Retina (tissue), 1 donor: ENCODE data around the gene ABRAXAS1.
"Not testable (repeated sequence)": the region's sequence is repeated elsewhere in the genome, so short reads cannot be mapped to it uniquely, and the experiment has no call there.

Experiments
- DNase-seq: peaks from one replicate; pipeline ENCODE4 v3.0.0-alpha.2; 2016

Gene ABRAXAS1

DNA sequence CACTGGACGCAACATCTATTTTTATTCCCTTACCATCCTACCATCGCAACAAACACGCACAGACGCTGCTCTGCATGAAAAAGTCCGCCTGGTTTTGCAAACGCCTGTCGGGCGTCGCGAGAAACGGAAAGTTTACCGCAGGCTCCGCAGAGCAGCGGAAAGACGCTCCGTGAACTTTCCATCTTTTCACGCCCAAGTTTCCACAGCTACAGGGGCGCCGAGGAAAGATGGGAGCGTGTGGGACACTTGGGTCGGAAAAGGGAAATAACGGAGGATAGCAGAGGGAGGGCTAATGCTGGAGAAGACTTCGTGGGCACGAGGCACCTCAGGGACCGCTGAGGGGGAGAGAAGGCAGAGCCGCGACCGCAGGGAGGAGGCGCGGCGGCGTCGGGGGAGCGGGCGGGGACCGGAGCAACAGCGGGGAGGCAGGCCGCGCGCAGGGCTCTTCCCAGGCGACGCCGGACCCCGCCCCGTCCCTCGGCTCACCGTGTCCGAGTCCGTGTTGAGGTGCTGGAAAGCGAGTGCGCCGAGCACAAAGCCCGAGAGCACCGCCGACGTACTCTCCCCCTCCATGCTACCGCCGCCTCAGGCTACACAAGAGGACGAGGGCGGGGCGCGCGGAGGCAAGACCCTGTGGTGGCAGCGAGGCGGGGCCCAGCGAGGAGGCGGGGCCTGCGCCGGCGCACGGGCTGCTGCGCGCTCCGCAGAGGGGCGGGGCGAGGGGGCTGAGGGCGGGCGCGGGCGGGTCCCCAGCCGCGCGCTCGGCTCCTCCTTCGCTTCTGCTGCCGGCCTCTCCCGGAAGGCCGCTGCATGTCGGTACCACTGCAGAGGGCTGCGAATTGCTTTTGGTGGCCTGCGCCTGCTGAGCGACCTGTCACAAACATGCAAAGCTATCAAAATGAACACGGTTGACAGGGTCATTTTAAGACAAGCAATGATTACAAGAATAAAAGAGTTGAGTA is at the start of gene ABRAXAS1:
Gene ABRAXAS1, minus strand, starts transcription at position 601 of the 962 bp plus-strand sequence. Its CDS starts 28 bp downstream, at position 573.
- peak; percentile 95 for DNase-seq

GRCh38 chr4:83527671-83528070 is 42.8 kb upstream of the ABRAXAS1 start:
- no peak for DNase-seq

- DNase-seq: no peak
These were observed 37.3 kb upstream of the ABRAXAS1 start for GRCh38 chr4:83522239-83522638.

DNA sequence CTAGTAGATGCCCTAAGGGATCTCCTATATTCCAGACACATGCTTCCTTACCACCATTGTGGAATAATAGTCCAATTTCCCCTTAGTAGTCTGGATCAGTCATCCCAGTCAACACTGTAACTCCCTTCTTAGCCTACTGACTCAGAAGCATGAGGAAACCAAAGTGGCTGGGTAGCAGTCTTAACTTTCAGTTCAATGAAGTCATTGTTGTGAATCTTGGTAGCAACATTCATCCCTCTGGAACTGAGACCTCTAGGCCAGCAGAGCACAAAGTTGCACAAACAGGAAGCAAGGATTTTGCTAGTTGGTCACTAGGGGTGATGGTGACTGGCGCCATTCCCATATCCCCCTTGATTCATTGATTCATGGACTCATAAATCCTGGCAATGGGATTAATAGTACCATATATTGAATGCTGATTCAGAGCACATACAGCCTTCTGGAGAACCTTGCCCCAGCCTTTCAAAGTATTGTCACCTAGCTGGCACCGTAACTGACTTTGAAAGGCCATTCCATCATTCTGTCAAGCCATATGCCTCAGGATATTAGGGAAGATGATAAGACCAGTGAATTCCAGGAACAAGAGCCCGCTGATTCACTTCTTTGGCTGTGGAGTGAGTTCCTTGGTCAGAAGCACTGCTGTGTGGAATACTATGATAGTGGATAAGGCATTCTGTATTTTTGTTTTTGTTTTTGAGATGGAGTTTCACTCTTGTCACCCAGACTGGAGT is 31.3 kb upstream of the ABRAXAS1 start:
- no peak for DNase-seq

GRCh38 chr4:83510442-83510841 is 25.5 kb upstream of the ABRAXAS1 start:
- no peak for DNase-seq

DNA sequence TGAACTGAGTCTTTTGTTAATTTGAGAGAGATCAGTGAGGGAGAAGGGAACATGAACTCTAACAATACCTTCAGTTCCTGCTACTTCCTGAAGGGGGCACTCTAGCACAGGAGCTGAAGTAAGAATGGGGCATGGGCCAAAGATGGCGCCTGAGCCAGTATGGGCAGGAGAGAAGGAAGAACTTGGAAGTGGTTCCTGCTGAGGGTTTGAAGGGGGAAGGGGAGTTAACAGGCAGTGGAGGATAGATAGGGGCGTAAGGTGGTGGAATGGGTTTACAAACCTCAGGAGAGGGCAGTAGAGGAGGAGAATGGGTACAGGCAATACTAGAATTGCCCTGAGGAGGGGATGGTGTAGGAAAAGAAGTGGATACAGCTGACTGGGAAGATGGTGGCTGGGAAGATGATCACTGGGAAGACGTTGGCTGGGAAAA is 24.3 kb upstream of the ABRAXAS1 start:
- DNase-seq: not testable (repeated sequence)

DNA sequence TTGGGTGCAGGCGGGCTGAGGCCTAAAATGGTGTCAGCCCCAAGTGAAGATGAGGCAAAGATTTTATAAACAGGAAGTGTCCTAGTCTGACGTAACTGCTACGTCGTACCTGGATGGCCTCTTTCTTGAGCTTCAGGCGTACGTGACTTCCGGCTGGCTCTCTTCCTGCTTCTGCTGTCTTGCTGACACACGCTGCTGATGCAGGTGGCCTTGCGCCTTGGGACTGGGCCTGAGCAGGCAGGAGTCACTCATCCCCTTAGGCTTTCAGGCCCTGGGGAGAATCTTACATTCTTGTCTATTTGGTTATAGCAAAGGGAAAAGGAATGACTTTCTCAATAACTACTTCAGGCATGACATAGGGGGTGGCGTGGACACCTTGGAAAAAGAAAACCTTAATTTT is 20.1 kb upstream of the ABRAXAS1 start:
- no peak for DNase-seq

DNA sequence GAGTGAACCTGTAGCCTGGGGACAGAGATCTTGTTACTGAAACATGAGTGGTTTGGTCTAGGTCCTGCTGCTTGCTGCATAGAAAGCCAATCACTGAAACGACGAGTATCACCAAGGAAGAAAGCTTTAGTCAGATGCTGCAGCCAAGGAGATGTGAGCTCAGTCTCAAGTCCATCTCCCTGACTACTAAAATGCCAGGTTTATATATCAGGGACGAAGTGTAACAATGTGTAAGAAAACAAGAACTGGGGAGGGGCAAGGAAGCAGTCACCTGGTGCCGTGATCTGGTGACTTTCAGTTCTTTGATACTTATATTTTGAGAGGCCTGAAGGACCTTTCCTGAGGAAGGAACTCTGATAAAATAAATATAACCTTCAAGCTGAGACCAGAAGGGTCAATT is 19.6 kb upstream of the ABRAXAS1 start:
- no peak for DNase-seq

DNA sequence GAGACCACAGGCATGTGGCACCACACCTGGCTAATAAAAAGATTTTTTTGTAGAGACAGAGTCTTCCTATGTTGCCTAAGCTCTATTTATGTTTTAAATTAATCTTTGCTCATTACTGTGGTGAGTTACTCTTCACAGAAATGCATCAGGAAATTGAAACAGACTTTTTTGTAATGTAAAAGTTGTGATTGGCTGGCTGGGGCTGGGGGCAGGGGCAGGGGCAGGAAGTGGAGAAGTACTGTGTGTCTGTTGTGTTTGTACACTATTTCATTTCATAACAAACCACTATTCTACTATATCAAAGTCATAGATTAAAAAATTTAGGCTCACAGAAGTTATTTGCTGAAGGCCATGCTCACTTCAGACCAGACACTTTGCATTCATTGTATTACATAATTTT is 19.1 kb upstream of the ABRAXAS1 start:
- DNase-seq: no peak

GRCh38 chr4:83501671-83502070 is 16.8 kb upstream of the ABRAXAS1 start:
- DNase-seq: not testable (repeated sequence)

- no peak for DNase-seq
These were observed 13.3 kb upstream of the ABRAXAS1 start for GRCh38 chr4:83498187-83498586.

DNA sequence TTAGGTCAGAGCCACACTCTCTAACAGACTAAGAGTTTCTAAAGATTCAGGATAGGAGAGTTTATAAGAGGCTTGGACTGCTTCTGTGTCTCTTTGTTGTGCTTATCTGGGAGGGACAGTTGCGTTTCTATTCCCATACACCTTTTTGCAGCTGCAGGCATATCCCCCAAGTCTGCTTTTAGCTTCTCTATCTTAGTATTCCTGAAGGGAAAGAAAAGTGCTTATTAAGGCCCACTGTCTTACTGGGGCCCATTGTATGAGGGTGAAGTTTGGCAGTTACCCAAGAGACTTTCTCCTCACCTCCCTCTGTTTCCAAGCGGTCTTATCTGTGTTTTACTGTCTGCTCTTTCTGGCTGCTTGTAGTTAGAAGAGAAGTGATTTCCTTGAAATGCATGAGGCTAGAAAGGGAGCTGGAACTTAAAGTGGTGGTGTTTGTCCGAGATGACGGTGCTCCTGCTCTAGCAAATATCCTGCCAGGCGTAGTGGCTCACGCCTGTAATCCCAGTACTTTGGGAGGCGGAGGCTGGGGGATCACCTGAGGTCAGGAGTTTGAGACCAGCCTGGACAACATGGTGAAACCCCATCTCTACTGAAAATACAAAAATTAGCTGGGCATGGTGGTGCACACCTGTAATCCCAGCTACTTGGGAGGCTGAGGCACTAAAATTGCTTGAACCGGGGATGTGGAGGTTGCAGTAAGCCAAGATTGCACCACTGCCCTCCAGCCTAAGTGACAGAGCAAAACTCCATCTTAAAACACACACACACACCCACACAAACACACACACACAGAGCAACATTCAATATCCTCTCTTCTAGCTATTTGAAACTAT is 11.4 kb upstream of the ABRAXAS1 start:
- not testable (repeated sequence) for DNase-seq

DNA sequence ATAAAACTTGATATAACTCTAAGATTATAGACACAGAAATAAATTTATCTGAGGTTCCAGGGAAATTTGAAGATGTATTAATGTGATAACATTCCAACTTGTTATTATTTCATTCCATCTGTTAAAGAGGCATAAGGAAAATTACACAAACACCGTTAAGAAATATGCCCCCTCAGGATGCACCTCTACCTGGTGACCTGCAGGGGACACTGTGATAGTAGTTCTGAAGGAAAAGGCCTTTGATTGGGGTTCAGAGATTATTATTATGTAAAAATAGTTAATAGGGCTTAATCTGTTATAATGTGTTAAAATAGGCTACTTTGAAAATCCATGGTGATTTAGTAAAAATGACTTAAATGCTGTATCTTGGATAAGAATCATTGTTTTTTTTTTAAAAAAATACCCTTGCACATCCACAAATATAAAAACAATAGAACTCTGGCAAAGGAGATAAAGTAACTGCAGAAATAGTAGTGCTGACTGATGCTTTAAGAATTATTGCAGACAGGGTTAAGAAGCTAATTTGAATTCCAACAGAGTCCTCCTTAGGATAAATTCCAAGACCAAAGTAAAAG is 6.1 kb upstream of the ABRAXAS1 start:
- DNase-seq: no peak

GRCh38 chr4:83489711-83490326 is 4.9 kb upstream of the ABRAXAS1 start:
- DNase-seq: no peak

GRCh38 chr4:83486457-83487129 is 1.7 kb upstream of the ABRAXAS1 start:
- no peak for DNase-seq

DNA sequence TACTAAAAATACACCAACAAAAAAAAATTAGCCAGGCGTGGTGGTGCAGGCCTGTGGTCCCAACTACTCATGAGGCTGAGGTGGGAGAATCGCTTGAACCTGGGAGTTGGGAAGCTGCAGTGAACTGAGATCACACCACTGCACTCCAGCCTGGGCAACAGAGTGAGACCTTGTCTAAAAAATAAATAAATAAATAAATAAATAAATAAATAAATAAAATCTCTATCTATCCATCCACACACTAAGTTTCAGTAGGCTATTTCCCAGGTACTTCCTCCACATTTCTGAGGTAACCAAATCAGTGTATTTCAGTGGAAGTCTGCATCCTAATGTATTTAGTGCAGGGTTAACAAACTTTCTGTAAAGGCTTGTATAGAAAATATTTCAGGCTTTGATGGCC is 10.9 kb downstream of the ABRAXAS1 start:
- no peak for DNase-seq

GRCh38 chr4:83473423-83473822 is 11.5 kb downstream of the ABRAXAS1 start:
- no peak for DNase-seq

- DNase-seq: no peak
These were observed 28.8 kb downstream of the ABRAXAS1 start for GRCh38 chr4:83456184-83456501.

DNA sequence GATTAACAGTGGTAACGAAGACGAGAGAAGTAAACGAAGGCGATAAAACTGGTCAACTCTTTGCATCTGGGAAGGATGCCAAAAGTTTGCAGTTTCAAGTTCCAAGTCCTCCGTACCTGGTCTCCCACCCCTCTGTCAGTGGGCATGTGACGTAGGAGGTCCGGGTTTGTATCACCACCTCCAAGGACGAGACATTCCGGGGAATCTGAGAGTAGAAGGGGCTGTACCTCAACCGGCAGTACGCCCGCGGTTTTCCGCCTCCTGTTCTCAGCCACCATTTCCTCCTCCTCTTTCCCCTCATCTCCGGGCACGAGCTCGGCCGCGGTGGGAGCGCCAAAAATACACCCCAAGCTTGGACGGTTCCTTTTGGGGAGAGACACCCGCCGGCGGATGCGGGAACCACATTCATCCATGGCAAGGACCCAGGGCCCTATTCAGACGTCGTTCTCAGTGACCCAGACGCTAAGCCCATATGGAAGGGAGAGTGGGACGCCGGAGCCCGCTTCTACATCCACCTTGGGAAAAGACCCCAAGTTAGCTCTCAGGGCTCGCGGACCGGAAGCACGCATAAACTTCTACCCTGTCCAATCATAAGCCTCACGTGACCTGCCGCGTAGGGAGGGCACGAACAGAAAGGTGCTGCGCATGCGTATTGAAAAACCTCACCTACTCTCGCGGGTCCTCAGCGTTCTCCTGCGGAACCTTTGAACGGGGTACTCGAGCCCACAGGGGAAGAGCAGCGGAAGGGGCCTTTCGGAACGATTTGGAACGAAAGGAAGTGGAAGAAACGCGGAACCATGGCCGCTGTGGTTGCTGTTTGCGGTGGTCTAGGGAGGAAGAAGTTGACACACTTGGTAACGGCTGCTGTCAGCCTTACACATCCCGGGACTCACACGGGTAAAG is 29.4 kb downstream of the ABRAXAS1 start, which contains the start of the genes HELQ and MRPS18C:
Gene HELQ, minus strand, starts transcription at position 543 of the 903 bp plus-strand sequence. Its CDS starts 130 bp downstream, at position 413.
Gene MRPS18C, plus strand, starts transcription at position 778 of the 903 bp plus-strand sequence. Its CDS starts 20 bp downstream, at position 798.
- peak; percentile 94 for DNase-seq

GRCh38 chr4:83454686-83455085 is 30.2 kb downstream of the ABRAXAS1 start:
- peak; percentile 6 for DNase-seq
